ENCODE measurements around the gene RELN. TPM values are rescaled to one million over a fixed set of nuclear protein-coding genes. Genes with fewer than 3 reads are reported as not detected.

Gene RELN
- total RNA-seq, 1 experiment from 2014 or later: 0.31 TPM

DNA sequence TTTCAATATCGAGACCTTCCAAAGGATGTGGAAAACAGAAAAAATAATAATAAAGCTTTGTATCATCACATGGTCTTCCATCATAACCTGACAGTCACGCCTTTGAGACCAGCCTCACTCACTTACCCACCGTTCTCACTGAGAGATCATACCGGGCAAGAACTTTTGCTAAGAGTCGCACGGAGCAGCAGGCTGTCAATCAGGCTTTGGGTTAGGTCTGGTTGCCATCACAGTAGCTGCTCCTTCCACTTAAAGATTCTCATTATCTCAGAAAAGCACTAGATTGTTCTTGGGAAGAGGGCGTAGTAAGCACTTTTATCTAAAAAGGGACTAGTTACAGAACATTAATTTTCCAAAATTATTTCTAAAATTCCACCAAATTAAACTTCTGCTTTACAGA is 2.0 kb downstream of the RELN start:
- no peak overlapping the region for H3K4me3 Mint-ChIP-seq (ENCODE audit: low read depth, unreplicated experiment)
- no peak for DNase-seq
- no peaks in the 10 kb centered on the region for H3K9me3 Mint-ChIP-seq (ENCODE audit: low read depth, unreplicated experiment)
- no peaks in the 10 kb centered on the region for H3K27me3 Mint-ChIP-seq (ENCODE audit: unreplicated experiment)
- TF ChIP-seq, protein P1, sequence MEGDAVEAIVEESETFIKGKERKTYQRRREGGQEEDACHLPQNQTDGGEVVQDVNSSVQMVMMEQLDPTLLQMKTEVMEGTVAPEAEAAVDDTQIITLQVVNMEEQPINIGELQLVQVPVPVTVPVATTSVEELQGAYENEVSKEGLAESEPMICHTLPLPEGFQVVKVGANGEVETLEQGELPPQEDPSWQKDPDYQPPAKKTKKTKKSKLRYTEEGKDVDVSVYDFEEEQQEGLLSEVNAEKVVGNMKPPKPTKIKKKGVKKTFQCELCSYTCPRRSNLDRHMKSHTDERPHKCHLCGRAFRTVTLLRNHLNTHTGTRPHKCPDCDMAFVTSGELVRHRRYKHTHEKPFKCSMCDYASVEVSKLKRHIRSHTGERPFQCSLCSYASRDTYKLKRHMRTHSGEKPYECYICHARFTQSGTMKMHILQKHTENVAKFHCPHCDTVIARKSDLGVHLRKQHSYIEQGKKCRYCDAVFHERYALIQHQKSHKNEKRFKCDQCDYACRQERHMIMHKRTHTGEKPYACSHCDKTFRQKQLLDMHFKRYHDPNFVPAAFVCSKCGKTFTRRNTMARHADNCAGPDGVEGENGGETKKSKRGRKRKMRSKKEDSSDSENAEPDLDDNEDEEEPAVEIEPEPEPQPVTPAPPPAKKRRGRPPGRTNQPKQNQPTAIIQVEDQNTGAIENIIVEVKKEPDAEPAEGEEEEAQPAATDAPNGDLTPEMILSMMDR (IDR thresholded peaks at IDR 0.05; ENCODE audit: unreplicated experiment): no peak
- CTCF ChIA-PET: interaction anchor here (0.7 kb wide), 1 partner anchor 206 kb away, joined by 4 read pairs; no protein-coding TSS in a partner anchor
- no peaks in the 10 kb centered on the region for H3K36me3 Mint-ChIP-seq (ENCODE audit: insufficient read depth, unreplicated experiment)
- no peak overlapping the region for H3K27ac Mint-ChIP-seq (ENCODE audit: unreplicated experiment)
- peaks cover 7% of the 10 kb centered on the region for H3K4me1 Mint-ChIP-seq (ENCODE audit: low read depth, unreplicated experiment)
- no TSS peak for BruUV-seq (replicated peaks)
- intact Hi-C loops (cut with micrococcal nuclease; ENCODE audit: unreplicated experiment): no loop called here

DNA sequence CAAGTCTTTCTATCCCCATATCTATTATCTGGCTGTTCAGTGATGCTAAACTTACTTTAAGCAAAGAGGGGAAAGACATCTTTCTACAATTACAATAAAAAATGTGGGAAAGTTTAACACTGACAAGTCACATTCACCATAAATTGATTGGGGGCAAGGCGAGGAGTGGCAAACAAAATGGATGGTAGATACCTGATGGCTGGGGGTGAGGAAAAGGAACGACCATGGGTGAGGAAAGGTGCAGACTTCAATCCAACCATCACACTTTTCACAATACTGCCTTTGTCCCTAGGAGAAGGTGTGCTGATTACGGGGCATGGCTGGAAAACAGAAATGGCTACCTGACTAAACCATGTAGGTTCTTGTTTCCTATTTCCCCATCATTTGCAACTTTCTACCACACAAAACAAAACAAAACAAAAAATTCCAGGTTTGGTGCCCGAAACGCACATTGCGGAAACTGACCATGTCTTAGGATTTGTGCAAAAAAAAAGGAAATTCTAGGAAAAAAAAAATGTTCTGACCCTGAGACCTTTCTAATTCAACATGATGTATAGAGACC is 3.8 kb downstream of the RELN start:
- BruUV-seq (replicated peaks): no TSS peak
- Mint-ChIP-seq H3K27ac (ENCODE audit: unreplicated experiment) (no peak overlapping the region), H3K36me3 (ENCODE audit: insufficient read depth, unreplicated experiment) (no peaks in the 10 kb centered on the region), H3K27me3 (ENCODE audit: unreplicated experiment) (no peaks in the 10 kb centered on the region), H3K4me1 (ENCODE audit: low read depth, unreplicated experiment) (peaks cover 5% of the 10 kb centered on the region), H3K4me3 (ENCODE audit: low read depth, unreplicated experiment) (no peak overlapping the region), H3K9me3 (ENCODE audit: low read depth, unreplicated experiment) (no peaks in the 10 kb centered on the region)
- DNase-seq: no peak
- CTCF ChIA-PET: no interaction called here
- intact Hi-C loops (cut with micrococcal nuclease; ENCODE audit: unreplicated experiment): no loop called here
- TF ChIP-seq, protein P1 (IDR thresholded peaks at IDR 0.05; ENCODE audit: unreplicated experiment): no peak

DNA sequence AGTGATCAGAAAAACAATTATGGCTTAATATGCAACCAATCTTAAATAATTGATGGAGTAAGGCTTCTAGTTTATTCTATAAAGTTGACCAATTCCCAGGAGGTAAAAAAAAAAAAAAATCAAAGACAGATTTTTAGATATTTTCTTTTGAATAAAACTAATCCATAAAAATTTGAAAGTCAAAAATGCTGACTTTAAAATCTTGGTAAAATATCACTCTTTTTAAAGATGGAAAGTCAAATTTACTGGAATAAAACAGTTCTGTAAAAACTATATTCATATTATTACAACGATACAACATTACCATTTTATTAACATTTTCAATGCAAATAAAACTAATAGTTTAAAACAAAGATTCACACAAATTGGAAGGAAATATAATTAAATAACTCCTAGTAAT is 5.4 kb downstream of the RELN start:
- TF ChIP-seq, protein P1 (IDR thresholded peaks at IDR 0.05; ENCODE audit: unreplicated experiment): no peak
- Mint-ChIP-seq H3K4me1 (ENCODE audit: low read depth, unreplicated experiment) (no peaks in the 10 kb centered on the region), H3K36me3 (ENCODE audit: insufficient read depth, unreplicated experiment) (no peaks in the 10 kb centered on the region), H3K9me3 (ENCODE audit: low read depth, unreplicated experiment) (no peaks in the 10 kb centered on the region), H3K4me3 (ENCODE audit: low read depth, unreplicated experiment) (no peak overlapping the region), H3K27ac (ENCODE audit: unreplicated experiment) (no peak overlapping the region), H3K27me3 (ENCODE audit: unreplicated experiment) (no peaks in the 10 kb centered on the region)
- BruUV-seq (replicated peaks): no TSS peak
- intact Hi-C loops (cut with micrococcal nuclease; ENCODE audit: unreplicated experiment): no loop called here
- CTCF ChIA-PET: no interaction called here
- no peak for DNase-seq

DNA sequence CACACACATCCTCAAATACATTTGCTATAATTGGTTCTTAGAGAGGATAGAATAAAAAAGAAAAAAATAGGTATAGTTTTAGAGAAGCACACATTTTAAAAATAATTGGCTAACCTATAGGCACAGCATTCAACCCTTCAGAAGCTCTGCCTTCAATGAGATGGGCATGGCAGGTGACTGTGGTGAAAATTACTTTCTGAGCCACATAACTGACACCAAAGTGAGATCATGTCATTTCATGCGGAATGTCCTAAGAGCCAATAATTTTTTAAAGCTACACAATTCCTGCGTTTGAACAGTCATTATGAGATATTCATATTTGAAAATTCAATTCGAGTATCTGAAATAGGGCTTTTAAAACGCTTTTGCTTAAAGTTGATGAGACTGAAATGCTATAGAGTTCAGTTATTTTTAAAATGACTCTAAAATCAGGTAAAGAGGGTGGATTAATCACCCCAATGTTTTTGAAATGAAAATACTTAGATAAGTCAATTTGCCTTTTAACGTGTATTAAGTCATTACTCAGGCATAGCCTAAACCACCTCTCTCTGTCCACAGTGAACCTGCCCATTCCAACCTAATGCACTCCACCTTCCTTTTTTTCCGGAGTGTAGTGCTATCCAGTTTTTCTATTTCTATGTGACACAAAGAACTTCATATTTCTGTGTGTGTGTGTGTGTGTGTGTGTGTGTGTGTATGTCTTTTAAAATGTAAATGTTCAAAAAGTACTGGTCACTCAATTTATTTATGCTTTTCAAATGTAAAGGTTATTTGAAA is 6.1 kb downstream of the RELN start:
- TF ChIP-seq, protein P1 (IDR thresholded peaks at IDR 0.05; ENCODE audit: unreplicated experiment): no peak
- intact Hi-C loops (cut with micrococcal nuclease; ENCODE audit: unreplicated experiment): no loop called here
- DNase-seq: no peak
- Mint-ChIP-seq H3K36me3 (ENCODE audit: insufficient read depth, unreplicated experiment) (no peaks in the 10 kb centered on the region), H3K27ac (ENCODE audit: unreplicated experiment) (no peak overlapping the region), H3K9me3 (ENCODE audit: low read depth, unreplicated experiment) (no peaks in the 10 kb centered on the region), H3K4me3 (ENCODE audit: low read depth, unreplicated experiment) (no peak overlapping the region), H3K4me1 (ENCODE audit: low read depth, unreplicated experiment) (no peaks in the 10 kb centered on the region), H3K27me3 (ENCODE audit: unreplicated experiment) (no peaks in the 10 kb centered on the region)
- CTCF ChIA-PET: no interaction called here
- BruUV-seq (replicated peaks): no TSS peak

Data from Calu3 (cell line).